C4-2B (cell line): Measurements from ENCODE around the gene SCART1.

Experiments
- CTCF ChIP-seq: fragments of 450-650 bp; conservative IDR thresholded peaks from 2 replicates; pipeline ENCODE4 v1.5.1; 2017; ENCODE audit warnings: mild to moderate bottlenecking
- ZFX ChIP-seq: fragments of 450-650 bp; IDR thresholded peaks from 2 replicates; pipeline ENCODE4 v1.6.1; 2017

GRCh38 chr10:133445268-133445732 lies 8.4 kb upstream of the SCART1 start:
- no peak for TF ChIP-seq CTCF
- no peak for TF ChIP-seq ZFX
